HepG2 (cell line): ENCODE measurements around the gene AGAP1. TPM values are rescaled to one million over a fixed set of nuclear protein-coding genes. Genes with fewer than 3 reads are reported as not detected.

Experiments used
- ATAC-seq: fragments of 200-7000 bp; cut with Tn5 transposase; 3 replicates; pipeline ENCODE4 v1.9.1; 2020; ENCODE audit warnings: mild to moderate bottlenecking, moderate library complexity
- BruUV-seq: library from RNA; stranded (reverse); fragments of 400-500 nt; replicated peaks from 2 replicates; lab custom pipeline; 2021; lab: Mats Ljungman, UMichigan
- CTCF ChIA-PET: fragments of 300-600 bp; formaldehyde crosslinking; extraction: SDS; loops from one replicate; lab custom pipeline; 2021; ENCODE audit warnings: low total read pairs, inconsistent platforms, low intra/inter-chr PET ratio; lab: Yijun Ruan, JAX
- POLR2A ChIA-PET: fragments of 350-600 bp; sonication (Branson Sonifier 250); formaldehyde crosslinking; loops from one replicate; lab custom pipeline; 2020; ENCODE audit warnings: antibody characterized with exemption, inconsistent platforms; lab: Yijun Ruan, JAX
- DNase-seq: peaks from one replicate; pipeline ENCODE4 v3.0.0-alpha.2; 2015; ENCODE audit warnings: low spot score
- FAIRE-seq: peaks from 3 replicates; lab custom pipeline; 2011; peaks lifted over from hg19 to GRCh38; lab: Jason Lieb, UNC
- H2AFZ ChIP-seq: one replicate; pipeline ENCODE4 v1.6.1; 2011; ENCODE audit warnings: low read length, inconsistent platforms
- H3K27ac ChIP-seq: fragments of 300-600 bp; 3 replicates; pipeline ENCODE4 v1.8.0; 2011; ENCODE audit warnings: mixed run types, mild to moderate bottlenecking, mixed read lengths, low read length, inconsistent platforms; ENCODE audit not compliant: insufficient read depth; ENCODE audit errors: extremely low read length
- H3K27me3 ChIP-seq, 2 experiments: fragments of 200-600 bp in 1 of 2; 2 replicates in 1 of 2; 3 replicates in 1 of 2; pipeline versions ENCODE4 v1.6.0 to v1.8.0; 2011; ENCODE audit warnings: low read length in 2 of 2, mild to moderate bottlenecking in 2 of 2, moderate library complexity in 2 of 2, inconsistent platforms in 1 of 2; ENCODE audit not compliant: insufficient read depth in 2 of 2, control insufficient read depth in 1 of 2
- H3K36me3 ChIP-seq, 2 experiments: fragments of 200-600 bp in 1 of 2; replicated peaks in 1 of 2; 2 replicates in 1 of 2; 3 replicates in 1 of 2; pipeline versions ENCODE4 v1.5.1 to v1.8.0; 2011; ENCODE audit warnings: low read length in 2 of 2, inconsistent platforms in 1 of 2; ENCODE audit not compliant: insufficient read depth in 2 of 2, control insufficient read depth in 1 of 2
- H3K4me1 ChIP-seq: 2 replicates; pipeline ENCODE4 v1.5.1; 2012; ENCODE audit warnings: low read length, inconsistent platforms; ENCODE audit not compliant: insufficient read depth
- H3K4me2 ChIP-seq: 2 replicates; pipeline ENCODE4 v1.6.0; 2011; ENCODE audit warnings: low read depth, low read length, inconsistent platforms
- H3K4me3 ChIP-seq, 3 experiments: fragments of 200-600 bp in 1 of 3; sonication (generic), shearing (Covaris generic) in 1 of 3; replicated peaks in 1 of 3; 2 replicates each; pipeline ENCODE4 v1.5.1; 2011 to 2016; ENCODE audit warnings: low read length in 3 of 3, inconsistent platforms in 2 of 3, low read depth in 2 of 3, mild to moderate bottlenecking in 2 of 3, control low read depth in 1 of 3, mixed read lengths in 1 of 3; ENCODE audit not compliant: insufficient read depth in 1 of 3
- H3K79me2 ChIP-seq: one replicate; pipeline ENCODE4 v1.6.1; 2011; ENCODE audit warnings: low read length, inconsistent platforms; ENCODE audit not compliant: insufficient read depth
- H3K9ac ChIP-seq: 2 replicates; pipeline ENCODE4 v1.6.0; 2011; ENCODE audit warnings: mild to moderate bottlenecking, low read depth, low read length, inconsistent platforms; ENCODE audit not compliant: insufficient read depth
- H3K9me3 ChIP-seq: 2 replicates; pipeline ENCODE4 v1.5.1; 2012; ENCODE audit warnings: mild to moderate bottlenecking, low read length
- H4K20me1 ChIP-seq: 2 replicates; pipeline ENCODE4 v1.6.0; 2011; ENCODE audit warnings: inconsistent platforms, mild to moderate bottlenecking, low read length, moderate library complexity; ENCODE audit not compliant: insufficient read depth
- ATF7 ChIP-seq, 2 experiments: fragments of 450-650 bp in 1 of 2; sonication (generic) in 1 of 2; formaldehyde crosslinking in 1 of 2; IDR thresholded peaks; 2 replicates each; pipeline versions ENCODE4 v1.4.0 to v1.6.1; 2016 to 2020; ENCODE audit warnings: antibody characterized with exemption in 1 of 2, mild to moderate bottlenecking in 1 of 2, missing genetic modification reagents in 1 of 2
- STAT5B ChIP-seq: sonication (generic); formaldehyde crosslinking; IDR thresholded peaks from 2 replicates; pipeline ENCODE4 v1.4.0; 2020; ENCODE audit warnings: missing genetic modification reagents
- THAP11 ChIP-seq: IDR thresholded peaks from 2 replicates; pipeline ENCODE4 v1.6.1; 2016; ENCODE audit warnings: missing biosample characterization, missing genetic modification reagents
- ZBTB1 ChIP-seq: sonication (generic); formaldehyde crosslinking; IDR thresholded peaks from 2 replicates; pipeline ENCODE4 v1.4.0; 2020; ENCODE audit warnings: missing genetic modification reagents, borderline replicate concordance
- ZNF484 ChIP-seq: sonication (generic); formaldehyde crosslinking; IDR thresholded peaks from 2 replicates; pipeline ENCODE4 v1.5.1; 2020; ENCODE audit warnings: mild to moderate bottlenecking, low read depth, missing genetic modification reagents, borderline replicate concordance
- ZNF552 ChIP-seq: sonication (generic); formaldehyde crosslinking; IDR thresholded peaks from 2 replicates; pipeline ENCODE4 v1.9.0; 2022; ENCODE audit warnings: missing genetic modification reagents, mild to moderate bottlenecking, borderline replicate concordance
- WGBS: methylation state at CpG from one replicate; pipeline ENCODE4 v1.1.6; 2017; ENCODE audit warnings: low lambda C conversion rate; 5-methylcytosine and 5-hydroxymethylcytosine counted together
- in situ Hi-C: cut with HindIII; loops from 2 replicates; pipeline ENCODE4 v1.10.0; 2017; ENCODE audit warnings: low pct_unique_long_range_greater_than_20kb; ENCODE audit not compliant: extremely low pct_ligation_motif_present
- intact Hi-C: fragments of 100-400 bp; cut with micrococcal nuclease; formaldehyde crosslinking; loops from one replicate; pipeline ENCODE4 v1.10.0; 2022; ENCODE audit not compliant: unreplicated experiment
- polyA plus RNA-seq, 8 experiments: library from polyadenylated mRNA; depleted of rRNA in 3 of 8; stranded (reverse) in 7 of 8; unstranded in 1 of 8; fragments of >200 nt; fragmentation: Illumina TruSeq in 4 of 8; extraction: Trizol in 4 of 8; gene quantifications; 2 replicates each; pipeline versions ENCODE4 v1.2.1 to v1.2.3, GENCODE V29; 2011 to 2016; ENCODE audit warnings: low read depth in 4 of 8, missing spikeins in 1 of 8, mixed read lengths in 1 of 8; ENCODE audit not compliant: insufficient read depth in 1 of 8
- total RNA-seq, 5 experiments: library from RNA; depleted of rRNA; stranded (reverse); fragments of >200 nt; fragmentation: Illumina TruSeq; extraction: Trizol; gene quantifications; 2 replicates each; pipeline ENCODE4 v1.2.3, GENCODE V29; 2016; ENCODE audit warnings: low read depth in 1 of 5

The AGAP1 gene
- total and polyA plus RNA-seq, 2 of the 13 experiments (the other 11 are each of a cell fraction or from before 2014, with no cell fraction given): 21.2 to 32.7 TPM

DNA sequence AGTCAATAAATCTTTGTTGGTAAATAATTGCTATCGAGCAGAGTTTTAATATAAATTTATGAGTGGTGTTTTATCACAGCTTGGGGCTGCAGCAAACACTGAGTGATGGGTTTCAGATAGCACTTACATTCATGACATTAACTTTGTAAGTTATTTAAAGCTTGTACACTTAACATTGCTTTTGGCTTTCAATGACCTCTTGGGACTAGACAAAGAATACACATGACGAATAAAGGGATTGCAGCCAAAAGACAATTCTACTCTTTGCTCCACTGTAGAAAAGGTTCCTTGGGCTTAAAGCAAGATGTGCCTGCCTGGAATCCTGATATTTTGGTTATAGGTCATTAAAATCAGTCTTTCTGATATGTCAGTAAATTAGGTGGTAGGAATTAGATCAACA, 374.8 kb downstream of the AGAP1 start (continued):
- no peak for TF ChIP-seq ZNF484 (CRISPR knock-in tag)

DNA sequence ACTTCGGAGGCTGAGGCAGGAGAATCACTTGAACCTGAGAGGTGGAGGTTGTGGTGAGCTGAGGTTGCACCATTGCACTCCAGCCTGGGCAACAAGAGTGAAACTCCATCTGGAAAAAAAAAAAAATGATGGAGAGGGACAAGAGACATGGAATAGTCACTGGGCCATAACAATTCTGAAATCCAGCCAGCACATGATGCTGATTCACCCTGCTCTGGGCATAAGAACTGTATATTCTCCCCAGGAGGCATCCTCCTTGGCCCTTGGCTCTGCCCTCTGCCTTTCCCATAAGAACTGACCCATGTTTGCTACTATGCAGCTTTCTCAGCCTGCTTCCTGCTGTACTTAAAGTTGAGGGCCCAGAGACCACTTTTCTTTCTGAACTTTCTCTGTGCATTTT, 376.7 kb downstream of the AGAP1 start:
- no peak for ATAC-seq
- ChIA-PET POLR2A (no interaction called here), CTCF (no interaction called here)
- Histone ChIP-seq H3K27ac (no peak overlapping the region), H3K27me3 (no peaks in the 10 kb centered on the region), H3K36me3 (peaks cover 3 to 5% of the 10 kb centered on the region in 2 experiments; a peak in 1 of 5 replicates), H3K4me3 (no peak overlapping the region), H2AFZ (no peak overlapping the region), H3K4me1 (no peaks in the 10 kb centered on the region), H3K79me2 (no peaks in the 10 kb centered on the region), H3K4me2 (no peak overlapping the region), H3K9ac (no peak overlapping the region), H3K9me3 (no peaks in the 10 kb centered on the region), H4K20me1 (no peaks in the 10 kb centered on the region)
- BruUV-seq: no TSS peak
- intact Hi-C loops: no loop called here
- no peak for TF ChIP-seq ZBTB1 (CRISPR knock-in tag)
- no peak for TF ChIP-seq THAP11
- TF ChIP-seq ZNF552 (CRISPR knock-in tag): no peak
- no peak for FAIRE-seq
- in situ Hi-C loops: no loop called here
- no peak for DNase-seq
- WGBS: 90% methylated on average over 1 of the region's 1 CpG

DNA sequence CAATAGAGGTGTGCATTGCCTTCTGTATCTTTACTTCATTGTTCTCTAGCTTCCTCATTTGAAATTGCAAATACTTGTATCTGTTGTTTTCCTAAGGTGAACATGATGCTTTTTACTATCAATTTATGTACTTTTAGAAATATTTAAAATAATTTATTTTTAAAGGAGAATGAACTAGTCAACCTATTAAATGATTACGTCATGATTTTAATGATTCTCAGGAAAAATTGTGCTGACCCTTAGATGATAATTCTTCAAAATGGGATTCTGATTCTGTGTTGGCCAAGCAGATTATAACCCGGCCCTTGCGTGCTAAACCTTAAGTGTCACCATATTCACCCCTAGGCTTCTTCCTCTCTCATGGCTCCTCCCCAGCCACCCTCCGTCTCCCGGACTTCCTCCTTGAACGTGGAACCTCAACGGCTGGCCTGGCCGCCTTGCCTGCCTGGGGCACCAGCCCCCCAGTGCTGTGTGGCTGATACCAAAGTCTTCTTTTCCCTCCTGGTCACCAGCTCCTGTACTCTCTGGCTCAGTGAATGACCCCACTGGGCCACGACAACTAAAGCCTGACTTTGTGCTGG, 382.3 kb downstream of the AGAP1 start:
- H3K9ac ChIP-seq: no peak overlapping the region
- CTCF ChIA-PET: no interaction called here
- ATAC-seq (no peak), DNase-seq (no peak), FAIRE-seq (no peak)
- H3K36me3 ChIP-seq: peaks cover 0 to 2% of the 10 kb centered on the region in 2 experiments; a peak in 2 of 5 replicates
- no peak overlapping the region for H2AFZ ChIP-seq
- no peaks in the 10 kb centered on the region for H3K4me1 ChIP-seq
- POLR2A ChIA-PET: no interaction called here
- H3K27me3 ChIP-seq: no peaks in the 10 kb centered on the region
- no peaks in the 10 kb centered on the region for H4K20me1 ChIP-seq
- H3K27ac ChIP-seq: no peak overlapping the region
- no TSS peak for BruUV-seq
- no peaks in the 10 kb centered on the region for H3K79me2 ChIP-seq
- no peaks in the 10 kb centered on the region for H3K9me3 ChIP-seq
- no peak overlapping the region for H3K4me2 ChIP-seq
- in situ Hi-C loops (no loop called here), intact Hi-C loops (no loop called here)
- TF ChIP-seq ATF7 (IDR thresholded peaks at IDR 0.05) (peak; percentile 67), ATF7 (CRISPR knock-in tag; IDR thresholded peaks at IDR 0.05) (no peak), STAT5B (CRISPR knock-in tag) (no peak)
- WGBS: 97% methylated on average over 9 of the region's 9 CpGs
- H3K4me3 ChIP-seq: no peak overlapping the region
